ENCODE data around the gene SERF2. TPM values are rescaled to one million over a fixed set of nuclear protein-coding genes. Genes with fewer than 3 reads are reported as not detected.
A peak's percentile ranks its signal among the peaks of the same experiment; 100 is the strongest.

The SERF2 gene
- total and polyA plus RNA-seq, 2 of the 13 experiments (the other 11 are each of a cell fraction or from before 2014, with no cell fraction given) = 811 to 1,257 TPM

- TF ChIP-seq ZXDC (CRISPR knock-in tag; IDR thresholded peaks at IDR 0.05) = 0 out of 2 replicates have a peak, but pooled peaks have one; percentile 57
- peak; percentile 82; the same call in 1 of the 2 replicates for TF ChIP-seq ZNF224 (CRISPR knock-in tag; IDR thresholded peaks at IDR 0.05)
- no peak for TF ChIP-seq HDAC2 (CRISPR knock-in tag; IDR thresholded peaks at IDR 0.05)
- TF ChIP-seq USF2 (IDR thresholded peaks at IDR 0.05; ENCODE audit: low read depth, low read length) = no peak
- no peak for TF ChIP-seq USF2 (CRISPR knock-in tag; IDR thresholded peaks at IDR 0.05; ENCODE audit: borderline replicate concordance)
- no peak for TF ChIP-seq CBX2 (IDR thresholded peaks at IDR 0.05; ENCODE audit: low read depth, low read length)
- TF ChIP-seq CBX2 (CRISPR knock-in tag; IDR thresholded peaks at IDR 0.05; ENCODE audit: low read depth) = no peak
- TF ChIP-seq SOX5 (CRISPR knock-in tag; IDR thresholded peaks at IDR 0.05; ENCODE audit: borderline replicate concordance) = no peak
- TF ChIP-seq THAP11 (CRISPR knock-in tag; IDR thresholded peaks at IDR 0.05) = peak; percentile 84
- TF ChIP-seq TEAD3 (CRISPR knock-in tag; optimal IDR thresholded peaks at IDR 0.05; ENCODE audit: borderline replicate concordance) = peak; percentile 23
- peak; percentile 56; the same call in 1 of the 2 replicates for TF ChIP-seq ZNF441 (CRISPR knock-in tag; IDR thresholded peaks at IDR 0.05; ENCODE audit: borderline replicate concordance)
- TF ChIP-seq AGO2 (optimal IDR thresholded peaks at IDR 0.05; ENCODE audit: low read depth, low read length) = peak; percentile 92
- peak; percentile 32 for TF ChIP-seq UBTF (CRISPR knock-in tag; IDR thresholded peaks at IDR 0.05)
- TF ChIP-seq SYNCRIP (IDR thresholded peaks at IDR 0.05; ENCODE audit: insufficient read depth, low read depth, low read length) = no peak
- no peak for TF ChIP-seq BATF2 (CRISPR knock-in tag; IDR thresholded peaks at IDR 0.05)
- TF ChIP-seq ZFP90 (CRISPR knock-in tag; IDR thresholded peaks at IDR 0.05; ENCODE audit: borderline replicate concordance) = no peak
- no peak for TF ChIP-seq PHB2 (IDR thresholded peaks at IDR 0.05; ENCODE audit: partially characterized antibody)
- no peak for TF ChIP-seq U2AF2 (IDR thresholded peaks at IDR 0.05; ENCODE audit: low read depth, low read length)
- TF ChIP-seq FOXO4 (CRISPR knock-in tag; conservative IDR thresholded peaks at IDR 0.05) = 0 out of 2 replicates have a peak, but pooled peaks have one; percentile 53
- TF ChIP-seq SALL2 (CRISPR knock-in tag; IDR thresholded peaks at IDR 0.05) = no peak
Observed at GRCh38 chr15:43800286-43801141, 8.4 kb downstream of the SERF2 start, which contains the start of gene HYPK (continued).

Data from HepG2 (cell line).